HG03460 (cell line): Measurements from ENCODE around the gene ZER1.
A peak's percentile ranks its signal among the peaks of the same experiment; 100 is the strongest.
"Not testable (repeated sequence)": the region's sequence is repeated elsewhere in the genome, so short reads cannot be mapped to it uniquely, and the experiment has no call there.

ENCODE experiments used
- ATAC-seq: cut with Tn5 transposase; IDR thresholded peaks from one replicate; pipeline ENCODE4 v1.9.1; 2021; ENCODE audit not compliant: unreplicated experiment

Gene ZER1

GRCh38 chr9:128788445-128788844 is 16.7 kb upstream of the ZER1 start:
- no peak for ATAC-seq

DNA sequence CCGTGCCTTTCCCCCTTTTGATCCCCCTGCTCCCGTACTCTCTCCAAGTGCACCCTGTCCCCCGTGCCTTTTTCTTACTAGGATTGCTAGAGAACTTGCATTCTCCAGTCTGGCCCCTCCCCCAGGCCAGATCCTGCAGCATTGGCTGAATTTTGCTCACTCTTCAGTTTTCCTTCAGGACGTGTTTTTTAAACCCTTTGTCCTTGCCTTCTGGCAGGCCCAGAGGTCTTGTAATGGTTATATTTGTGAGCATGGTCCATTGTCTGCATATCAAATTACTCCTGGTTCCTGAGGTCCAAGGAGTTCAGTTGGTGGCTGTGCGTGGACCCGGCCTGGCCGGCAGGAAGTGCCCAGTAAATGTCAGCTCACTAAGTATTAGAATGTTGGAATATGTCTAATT is 15.9 kb upstream of the ZER1 start:
- no peak for ATAC-seq

- peak; percentile 83 for ATAC-seq
These were observed 15.2 kb upstream of the ZER1 start, which contains the start of gene TBC1D13 for GRCh38 chr9:128786681-128787601. TBC1D13 (plus strand) TSS chr9:128787253; CDS start chr9:128787354, 101 bp downstream.

- no peak for ATAC-seq
These were observed 13.7 kb upstream of the ZER1 start for GRCh38 chr9:128785427-128785826.

- ATAC-seq = no peak
These were observed 10.9 kb upstream of the ZER1 start for GRCh38 chr9:128782669-128783068.

DNA sequence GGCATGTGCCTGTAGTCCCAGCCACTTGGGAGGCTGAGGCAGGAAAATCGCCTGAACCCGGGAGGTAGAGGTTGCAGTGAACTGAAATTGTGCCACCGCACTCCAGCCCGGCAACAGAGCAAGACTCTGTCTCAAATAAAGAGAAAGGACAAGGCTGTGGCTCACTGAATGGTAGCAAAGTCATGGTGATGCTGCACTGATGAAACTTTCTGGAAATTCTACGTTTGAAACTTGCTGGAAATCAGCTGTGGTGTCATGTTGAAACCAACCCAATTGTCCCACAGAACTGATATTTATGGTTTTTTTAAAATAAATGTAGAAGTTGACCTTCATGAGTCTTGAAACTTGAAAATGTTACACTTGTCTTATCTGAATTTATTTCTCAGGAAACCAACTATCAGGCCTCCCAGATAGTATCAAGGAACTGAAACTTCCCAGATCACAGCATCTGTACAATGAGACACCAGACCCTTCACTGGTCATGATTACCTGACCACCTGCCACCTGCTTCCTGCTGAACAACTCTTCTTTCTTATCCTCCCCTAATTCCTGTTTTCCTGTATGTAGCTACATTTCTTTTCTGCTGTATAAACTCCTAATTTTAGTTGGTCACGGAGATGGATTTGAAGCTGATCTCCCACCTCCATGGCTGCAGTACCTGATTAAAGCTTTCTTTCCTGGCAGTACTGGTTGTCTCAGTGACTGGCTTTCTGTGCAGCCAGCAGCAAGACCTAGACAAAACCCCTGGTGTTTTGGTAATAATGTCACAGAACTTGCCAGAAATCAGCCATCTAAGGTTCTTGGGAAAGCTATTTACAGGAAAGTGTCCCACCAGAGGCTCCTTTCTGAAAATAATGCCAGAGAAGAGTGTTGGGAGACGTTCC is 9.7 kb upstream of the ZER1 start:
- ATAC-seq = no peak

DNA sequence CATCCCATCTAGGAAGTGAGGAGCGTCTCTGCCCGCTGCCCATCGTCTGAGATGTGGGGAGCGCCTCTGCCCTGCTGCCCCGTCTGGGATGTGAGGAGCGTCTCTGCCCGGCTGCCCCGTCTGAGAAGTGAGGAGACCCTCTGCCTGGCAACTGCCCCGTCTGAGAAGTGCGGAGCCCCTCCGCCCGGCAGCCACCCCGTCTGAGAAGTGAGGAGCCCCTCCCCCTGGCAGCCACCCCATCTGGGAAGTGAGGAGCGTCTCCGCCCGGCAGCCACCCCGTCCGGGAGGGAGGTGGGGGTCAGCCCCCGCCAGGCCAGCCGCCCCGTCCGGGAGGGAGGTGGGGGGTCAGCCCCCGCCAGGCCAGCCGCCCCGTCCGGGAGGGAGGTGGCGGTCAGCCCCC is 8.4 kb upstream of the ZER1 start:
- not testable (repeated sequence) for ATAC-seq

DNA sequence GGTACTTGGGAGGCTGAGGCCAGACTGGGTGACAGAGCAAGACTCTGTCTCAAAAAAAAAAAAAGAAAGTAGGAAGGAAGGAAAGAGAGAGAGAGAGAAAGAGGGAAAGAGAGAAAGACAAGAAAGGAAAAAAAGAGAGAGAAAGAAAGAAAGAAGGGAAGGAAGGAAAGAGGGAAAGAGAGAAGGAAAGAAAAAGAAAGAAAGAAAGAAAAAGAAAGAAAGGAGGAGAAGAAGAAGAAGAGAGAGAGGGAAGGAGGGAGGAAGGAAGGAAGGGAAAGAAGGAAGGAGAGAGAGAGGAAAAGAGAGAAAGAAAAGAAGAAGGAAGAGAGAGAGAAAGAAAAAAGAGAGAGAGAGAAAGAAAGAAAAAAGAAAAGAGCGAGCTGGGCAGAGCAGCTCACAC is 3.1 kb upstream of the ZER1 start:
- no peak for ATAC-seq

GRCh38 chr9:128773049-128773448 is 1.3 kb upstream of the ZER1 start:
- ATAC-seq = no peak

DNA sequence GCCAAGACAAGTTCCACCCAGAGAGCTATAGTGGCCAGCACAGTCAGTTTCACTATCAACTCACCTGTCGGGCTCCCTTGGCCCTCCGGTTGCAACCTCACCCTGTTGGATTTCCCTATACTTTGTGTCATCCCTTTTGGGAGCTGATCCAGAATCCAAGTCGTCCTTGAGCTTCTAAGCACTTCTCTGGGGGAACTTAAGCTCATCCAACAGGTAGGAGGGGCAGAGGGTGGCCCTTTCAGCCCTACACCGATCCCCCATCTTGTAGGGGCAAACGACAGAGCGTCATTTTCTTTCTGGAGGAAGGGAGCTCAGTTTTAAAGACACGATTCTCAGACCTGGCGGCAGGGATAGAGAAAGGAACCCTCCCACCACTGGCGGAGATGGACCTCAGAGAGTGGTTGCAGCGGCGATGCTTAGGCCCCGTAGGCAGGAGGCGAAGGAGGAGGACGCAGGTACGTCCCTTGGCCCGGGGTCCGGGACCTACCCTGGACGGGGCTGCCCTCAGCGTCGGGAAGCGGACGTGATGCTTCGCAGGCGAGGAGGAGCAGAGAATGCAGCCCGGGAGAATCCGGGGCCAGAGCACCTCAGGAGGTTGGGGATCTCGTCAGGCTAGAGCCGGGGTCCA is 519 bp downstream of the ZER1 start:
- ATAC-seq = peak; percentile 25

DNA sequence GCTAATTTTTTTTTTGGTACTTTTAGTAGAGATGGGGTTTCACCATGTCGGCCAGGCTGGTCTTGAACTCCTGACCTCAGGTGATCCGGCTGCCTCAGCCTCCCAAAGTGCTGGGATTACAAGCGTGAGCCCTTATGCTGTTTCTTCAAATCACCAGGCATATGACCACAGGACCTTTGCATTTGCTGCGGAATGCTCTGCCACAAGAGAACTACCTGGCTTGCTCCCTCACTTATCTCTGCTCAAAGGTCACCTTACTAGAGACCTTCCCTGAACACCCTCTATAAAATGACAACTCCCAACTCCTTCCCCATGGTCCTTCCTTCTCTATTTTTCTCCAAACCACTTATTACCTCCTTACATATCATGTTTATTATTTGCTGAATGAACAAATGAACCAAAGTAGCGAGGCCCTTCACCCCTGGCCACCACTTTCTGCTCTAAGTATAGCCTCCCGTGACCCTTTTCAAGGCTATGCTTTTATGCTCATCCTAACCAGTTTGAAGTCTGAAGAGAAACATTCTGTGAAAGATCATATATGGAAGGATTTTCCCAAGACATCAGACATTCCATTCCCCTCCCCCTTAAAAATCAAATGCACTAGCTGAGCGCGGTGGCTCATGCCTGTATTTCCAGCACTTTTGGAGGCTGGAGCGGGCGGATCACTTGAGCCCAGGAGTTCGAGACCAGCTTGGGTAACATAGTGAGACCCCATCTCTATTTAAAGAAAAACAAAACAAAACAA is 1.3 kb downstream of the ZER1 start:
- ATAC-seq = no peak

GRCh38 chr9:128768606-128769005 is 3.1 kb downstream of the ZER1 start:
- ATAC-seq = no peak

GRCh38 chr9:128765499-128765898 is 6.2 kb downstream of the ZER1 start:
- ATAC-seq = no peak

GRCh38 chr9:128764361-128764760 is 7.4 kb downstream of the ZER1 start:
- no peak for ATAC-seq

- ATAC-seq = no peak
These were observed 8.9 kb downstream of the ZER1 start for GRCh38 chr9:128762671-128763449.

- ATAC-seq = no peak
These were observed 14.1 kb downstream of the ZER1 start for GRCh38 chr9:128757602-128758001.

GRCh38 chr9:128753627-128754026 is 18.1 kb downstream of the ZER1 start:
- no peak for ATAC-seq

- no peak for ATAC-seq
These were observed 20.7 kb downstream of the ZER1 start for GRCh38 chr9:128750926-128751595.

GRCh38 chr9:128747241-128747640 is 24.5 kb downstream of the ZER1 start:
- no peak for ATAC-seq
